ENCODE results near the gene ZNF488.

DNA sequence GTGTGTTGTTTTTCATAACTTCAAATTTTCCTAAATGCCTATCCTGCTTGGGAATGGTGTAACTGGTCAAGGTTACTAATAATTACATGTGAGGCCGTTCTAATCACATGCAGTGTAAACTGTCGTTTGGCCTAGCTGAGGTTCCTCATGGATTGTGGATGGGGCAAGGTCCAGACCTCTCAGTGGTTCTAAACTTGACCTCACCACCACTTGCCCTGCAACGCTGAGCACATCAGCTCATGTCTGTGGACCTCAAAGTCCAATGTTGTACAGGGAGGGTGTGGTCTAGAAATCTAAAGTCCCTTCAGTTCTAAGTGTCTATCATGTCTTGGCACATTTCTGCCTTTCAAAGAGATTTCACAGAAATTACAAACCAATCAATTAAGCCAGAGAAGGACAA lies 20.3 kb downstream of the ZNF488 start:
- TF ChIP-seq, protein P1, sequence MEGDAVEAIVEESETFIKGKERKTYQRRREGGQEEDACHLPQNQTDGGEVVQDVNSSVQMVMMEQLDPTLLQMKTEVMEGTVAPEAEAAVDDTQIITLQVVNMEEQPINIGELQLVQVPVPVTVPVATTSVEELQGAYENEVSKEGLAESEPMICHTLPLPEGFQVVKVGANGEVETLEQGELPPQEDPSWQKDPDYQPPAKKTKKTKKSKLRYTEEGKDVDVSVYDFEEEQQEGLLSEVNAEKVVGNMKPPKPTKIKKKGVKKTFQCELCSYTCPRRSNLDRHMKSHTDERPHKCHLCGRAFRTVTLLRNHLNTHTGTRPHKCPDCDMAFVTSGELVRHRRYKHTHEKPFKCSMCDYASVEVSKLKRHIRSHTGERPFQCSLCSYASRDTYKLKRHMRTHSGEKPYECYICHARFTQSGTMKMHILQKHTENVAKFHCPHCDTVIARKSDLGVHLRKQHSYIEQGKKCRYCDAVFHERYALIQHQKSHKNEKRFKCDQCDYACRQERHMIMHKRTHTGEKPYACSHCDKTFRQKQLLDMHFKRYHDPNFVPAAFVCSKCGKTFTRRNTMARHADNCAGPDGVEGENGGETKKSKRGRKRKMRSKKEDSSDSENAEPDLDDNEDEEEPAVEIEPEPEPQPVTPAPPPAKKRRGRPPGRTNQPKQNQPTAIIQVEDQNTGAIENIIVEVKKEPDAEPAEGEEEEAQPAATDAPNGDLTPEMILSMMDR (IDR thresholded peaks at IDR 0.05; ENCODE audit: insufficient read depth, low read length): no peak
- TF ChIP-seq POLR2AphosphoS5 (IDR thresholded peaks at IDR 0.05; ENCODE audit: low read depth): no peak
- TF ChIP-seq, protein P2, sequence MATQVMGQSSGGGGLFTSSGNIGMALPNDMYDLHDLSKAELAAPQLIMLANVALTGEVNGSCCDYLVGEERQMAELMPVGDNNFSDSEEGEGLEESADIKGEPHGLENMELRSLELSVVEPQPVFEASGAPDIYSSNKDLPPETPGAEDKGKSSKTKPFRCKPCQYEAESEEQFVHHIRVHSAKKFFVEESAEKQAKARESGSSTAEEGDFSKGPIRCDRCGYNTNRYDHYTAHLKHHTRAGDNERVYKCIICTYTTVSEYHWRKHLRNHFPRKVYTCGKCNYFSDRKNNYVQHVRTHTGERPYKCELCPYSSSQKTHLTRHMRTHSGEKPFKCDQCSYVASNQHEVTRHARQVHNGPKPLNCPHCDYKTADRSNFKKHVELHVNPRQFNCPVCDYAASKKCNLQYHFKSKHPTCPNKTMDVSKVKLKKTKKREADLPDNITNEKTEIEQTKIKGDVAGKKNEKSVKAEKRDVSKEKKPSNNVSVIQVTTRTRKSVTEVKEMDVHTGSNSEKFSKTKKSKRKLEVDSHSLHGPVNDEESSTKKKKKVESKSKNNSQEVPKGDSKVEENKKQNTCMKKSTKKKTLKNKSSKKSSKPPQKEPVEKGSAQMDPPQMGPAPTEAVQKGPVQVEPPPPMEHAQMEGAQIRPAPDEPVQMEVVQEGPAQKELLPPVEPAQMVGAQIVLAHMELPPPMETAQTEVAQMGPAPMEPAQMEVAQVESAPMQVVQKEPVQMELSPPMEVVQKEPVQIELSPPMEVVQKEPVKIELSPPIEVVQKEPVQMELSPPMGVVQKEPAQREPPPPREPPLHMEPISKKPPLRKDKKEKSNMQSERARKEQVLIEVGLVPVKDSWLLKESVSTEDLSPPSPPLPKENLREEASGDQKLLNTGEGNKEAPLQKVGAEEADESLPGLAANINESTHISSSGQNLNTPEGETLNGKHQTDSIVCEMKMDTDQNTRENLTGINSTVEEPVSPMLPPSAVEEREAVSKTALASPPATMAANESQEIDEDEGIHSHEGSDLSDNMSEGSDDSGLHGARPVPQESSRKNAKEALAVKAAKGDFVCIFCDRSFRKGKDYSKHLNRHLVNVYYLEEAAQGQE (IDR thresholded peaks at IDR 0.05; ENCODE audit: insufficient replicate concordance, low read depth): no peak
